ENCODE data around the gene ZC3H12D. TPM values are rescaled to one million over a fixed set of nuclear protein-coding genes. Genes with fewer than 3 reads are reported as not detected.

Gene ZC3H12D
- total and polyA plus RNA-seq, 2 of the 8 experiments (the other 6 are each of a cell fraction or from before 2014, with no cell fraction given), result 0.05 to 0.07 TPM

GRCh38 chr6:149446791-149447376 lies 37.9 kb downstream of the ZC3H12D start:
- Histone ChIP-seq H4K8ac (ENCODE audit: extremely low read depth, insufficient read depth, low read length) (no peak overlapping the region), H3K36me3 (ENCODE audit: control insufficient read depth in 2 of 4, insufficient read depth in 4 of 4, low read length in 3 of 4) (no peaks in the 10 kb centered on the region), H3K79me2 (ENCODE audit: control insufficient read depth in 1 of 2, insufficient read depth in 2 of 2, low read length in 2 of 2) (no peaks in the 10 kb centered on the region), H3K4me1 (replicated peaks in 1 of 4; ENCODE audit: control insufficient read depth in 3 of 4, insufficient read depth in 4 of 4, low read length in 3 of 4) (peaks cover 0 to 1% (median 0%) of the 10 kb centered on the region in 4 experiments; a peak in 2 of 7 replicates), H3K4me2 (ENCODE audit: insufficient read depth in 1 of 2, low read depth in 2 of 2, low read length in 2 of 2) (no peak overlapping the region), H3K27ac (ENCODE audit: low read depth, low read length) (no peak overlapping the region), H3K9ac (replicated peaks in 1 of 4; ENCODE audit: extremely low read depth in 1 of 4, low read depth in 3 of 4, low read length in 3 of 4) (no peak overlapping the region), H4K5ac (ENCODE audit: insufficient read length, low read depth, low read length) (no peak overlapping the region), H4K20me1 (replicated peaks in 1 of 2; ENCODE audit: control insufficient read depth in 1 of 2, insufficient read depth in 2 of 2, low read length in 2 of 2) (no peaks in the 10 kb centered on the region), H4K91ac (replicated peaks; ENCODE audit: insufficient read length, low read length) (no peak overlapping the region), H3K9me3 (ENCODE audit: insufficient read depth in 2 of 2, low read depth in 1 of 2, low read length in 1 of 2) (no peaks in the 10 kb centered on the region; a peak in 2 of 4 replicates), H3K23ac (ENCODE audit: insufficient read length) (no peak overlapping the region), H2BK5ac (ENCODE audit: low read depth, low read length) (no peak overlapping the region), H3K79me1 (ENCODE audit: low read depth, low read length) (no peaks in the 10 kb centered on the region), H3K56ac (replicated peaks; ENCODE audit: insufficient read length, low read depth, low read length) (no peak overlapping the region), H2AFZ (ENCODE audit: low read length) (no peak overlapping the region), H3K14ac (ENCODE audit: insufficient read length) (no peak overlapping the region), H3K4ac (replicated peaks; ENCODE audit: insufficient read length, low read depth, low read length) (no peak overlapping the region), H3K27me3 (replicated peaks in 1 of 4; ENCODE audit: control insufficient read depth in 3 of 4, extremely low read depth in 1 of 4, insufficient read depth in 3 of 4, low read length in 3 of 4) (peaks cover 14 to 22% (median 22%) of the 10 kb centered on the region in 4 experiments), H3K23me2 (ENCODE audit: low read depth, low read length) (peaks cover 11% of the 10 kb centered on the region; the same call in 1 of the 2 replicates), H3K4me3 (ENCODE audit: extremely low read depth in 1 of 4, insufficient read depth in 2 of 4, low read depth in 3 of 4, low read length in 4 of 4) (no peak overlapping the region), H2AK5ac (ENCODE audit: low read depth, low read length) (no peak overlapping the region), H2BK12ac (ENCODE audit: low read depth, low read length) (no peak overlapping the region), H2BK120ac (replicated peaks; ENCODE audit: low read depth, low read length) (no peak overlapping the region), H2BK20ac (ENCODE audit: low read length) (no peak overlapping the region), H3K18ac (ENCODE audit: extremely low read depth, low read length) (no peak overlapping the region), H2BK15ac (ENCODE audit: low read length) (no peak overlapping the region)
- no peak for DNase-seq (ENCODE audit: low read depth in 1 of 2, low spot score in 2 of 2)
- CTCF ChIA-PET (ENCODE audit: partially characterized antibody), result interaction anchor here (0.6 to 3.1 kb wide), 13 partner anchors 8 to 419 kb away, joined by 3 to 16 read pairs (median 4); no protein-coding TSS in a partner anchor
- TF ChIP-seq CTCF (IDR thresholded peaks at IDR 0.05; ENCODE audit: control extremely low read depth in 1 of 3, insufficient read depth in 1 of 3, low read depth in 1 of 3, low read length in 3 of 3) (peak in 2 of 3 experiments; percentile 16 to 35; a peak in 2 of 4 replicates), RAD21 (IDR thresholded peaks at IDR 0.05 in 1 of 2, conservative IDR thresholded peaks at IDR 0.05 in 1 of 2; ENCODE audit: low read depth in 2 of 2, low read length in 2 of 2) (peak; percentile 22 to 37; a peak in 3 of 4 replicates), KDM4A (IDR thresholded peaks at IDR 0.05; ENCODE audit: low read depth, low read length, severe bottlenecking) (no peak)
- FAIRE-seq, result no peak
- POLR2A ChIA-PET (ENCODE audit: partially characterized antibody), result no interaction called here
- 86% methylated on average over 5 of the region's 5 CpGs; no CpG with 5 or more reads in 1 of the 2 experiments for WGBS, 2 experiments (ENCODE audit: extremely low coverage in 1 of 2, insufficient coverage in 1 of 2, insufficient read length in 1 of 2, insufficient replicate concordance in 2 of 2, low coverage in 1 of 2, low lambda C conversion rate in 2 of 2, missing lambda C conversion rate in 1 of 2)
